Endodermal cell (in vitro differentiated cells): ENCODE measurements around the gene ZMAT2. TPM values are rescaled to one million over a fixed set of nuclear protein-coding genes. Genes with fewer than 3 reads are reported as not detected.
A peak's percentile ranks its signal among the peaks of the same experiment; 100 is the strongest.
"Not testable (repeated sequence)": the region's sequence is repeated elsewhere in the genome, so short reads cannot be mapped to it uniquely, and the experiment has no call there.

Experiments used
- DNase-seq: peaks from one replicate; pipeline ENCODE4 v3.0.0-alpha.2; 2017
- H3K27ac ChIP-seq: 2 replicates; pipeline ENCODE4 v1.5.1; 2013; ENCODE audit warnings: mild to moderate bottlenecking, low read depth, low read length, moderate library complexity
- H3K27me3 ChIP-seq: 2 replicates; pipeline ENCODE4 v1.6.1; 2013; ENCODE audit warnings: mild to moderate bottlenecking, low read length, moderate library complexity; ENCODE audit not compliant: insufficient read depth, control insufficient read depth, poor library complexity, severe bottlenecking
- H3K36me3 ChIP-seq: 2 replicates; pipeline ENCODE4 v1.7.0; 2013; ENCODE audit warnings: mild to moderate bottlenecking, low read length, moderate library complexity; ENCODE audit not compliant: control insufficient read depth, insufficient read depth
- H3K4me1 ChIP-seq: one replicate; pipeline ENCODE4 v1.7.0; 2013; ENCODE audit warnings: low read length; ENCODE audit not compliant: control insufficient read depth, insufficient read depth
- H3K4me3 ChIP-seq: 2 replicates; pipeline ENCODE4 v1.5.1; 2013; ENCODE audit warnings: mild to moderate bottlenecking, low read length, moderate library complexity
- H3K9ac ChIP-seq: 2 replicates; pipeline ENCODE4 v1.6.1; 2013; ENCODE audit warnings: mild to moderate bottlenecking, low read length, moderate library complexity; ENCODE audit not compliant: poor library complexity, severe bottlenecking; ENCODE audit errors: extremely low read depth
- H3K9me3 ChIP-seq: 2 replicates; pipeline ENCODE4 v1.6.1; 2013; ENCODE audit warnings: mild to moderate bottlenecking, low read length, moderate library complexity; ENCODE audit not compliant: control insufficient read depth
- H3K27ac Mint-ChIP-seq: 2 replicates; pipeline ENCODE4 v1.8.0; 2020; ENCODE audit warnings: mixed read lengths
- H3K27me3 Mint-ChIP-seq: 2 replicates; pipeline ENCODE4 v1.8.0; 2021; ENCODE audit warnings: mild to moderate bottlenecking, mixed read lengths; ENCODE audit not compliant: insufficient read depth
- H3K36me3 Mint-ChIP-seq: 2 replicates; pipeline ENCODE4 v1.8.0; 2020; ENCODE audit warnings: low read depth, mixed read lengths
- H3K4me1 Mint-ChIP-seq: 2 replicates; pipeline ENCODE4 v1.8.0; 2020; ENCODE audit warnings: mixed read lengths
- H3K4me3 Mint-ChIP-seq: 2 replicates; pipeline ENCODE4 v1.8.0; 2020; ENCODE audit warnings: mild to moderate bottlenecking, moderate library complexity, mixed read lengths
- H3K9me3 Mint-ChIP-seq: 2 replicates; pipeline ENCODE4 v1.8.0; 2020; ENCODE audit warnings: mild to moderate bottlenecking, mixed read lengths
- CTCF ChIP-seq: fragments of 200-600 bp; sonication (generic); conservative IDR thresholded peaks from 2 replicates; pipeline ENCODE4 v1.5.0; 2021; ENCODE audit warnings: antibody characterized with exemption, mild to moderate bottlenecking
- WGBS, 2 experiments: methylation state at CpG; one replicate each; pipeline versions ENCODE4 v1.1.5 to v1.1.7; 2013; ENCODE audit warnings: missing lambda C conversion rate in 2 of 2, mixed read lengths in 1 of 2; ENCODE audit not compliant: insufficient coverage in 1 of 2, insufficient read length in 1 of 2; 5-methylcytosine and 5-hydroxymethylcytosine counted together
- total RNA-seq, 2 donors: library from RNA; stranded (reverse); fragmentation: NEBNext Ultra II Directional in 1 of 2; extraction: Animal tissue kit (Norgen Biotek cat#: 25700) in 1 of 2; gene quantifications; 2 replicates in 1 of 2; 3 replicates in 1 of 2; pipeline ENCODE4 v1.2.1, GENCODE V29; 2021

The ZMAT2 gene
- total RNA-seq, 2 donors from 2014 or later: 62.6 to 73.1 TPM

GRCh38 chr5:140664030-140664358 is 36.3 kb upstream of the ZMAT2 start:
- Mint-ChIP-seq H3K36me3 (peaks cover 66% of the 10 kb centered on the region), H3K9me3 (no peaks in the 10 kb centered on the region), H3K4me3 (peak overlapping the region; percentile 99), H3K27me3 (no peaks in the 10 kb centered on the region), H3K27ac (peak overlapping the region; percentile 91), H3K4me1 (peaks cover 8% of the 10 kb centered on the region)
- H3K9ac ChIP-seq: peak overlapping the region; percentile 52
- no peaks in the 10 kb centered on the region for H3K4me1 ChIP-seq
- peak overlapping the region; percentile 87 for H3K4me3 ChIP-seq
- no peak for TF ChIP-seq CTCF
- H3K27ac ChIP-seq: peak overlapping the region; percentile 72
- H3K36me3 ChIP-seq: peaks cover 58% of the 10 kb centered on the region
- DNase-seq: no peak
- H3K9me3 ChIP-seq: no peaks in the 10 kb centered on the region
- no peaks in the 10 kb centered on the region for H3K27me3 ChIP-seq
- 74 to 76% methylated on average over 18 of the region's 18 CpGs for WGBS, 2 experiments

- Histone ChIP-seq H3K4me1 (no peaks in the 10 kb centered on the region), H3K9me3 (no peaks in the 10 kb centered on the region), H3K27me3 (no peaks in the 10 kb centered on the region), H3K36me3 (peaks cover 58% of the 10 kb centered on the region), H3K4me3 (peak within 1 kb of the TSS; percentile 87), H3K27ac (peak within 1 kb of the TSS; percentile 72), H3K9ac (peak within 1 kb of the TSS; percentile 52)
- peak; percentile 98 for DNase-seq
- H3K27ac Mint-ChIP-seq: peak within 1 kb of the TSS; percentile 91
- no peaks in the 10 kb centered on the region for H3K27me3 Mint-ChIP-seq
- H3K4me1 Mint-ChIP-seq: peaks cover 8% of the 10 kb centered on the region
- H3K9me3 Mint-ChIP-seq: no peaks in the 10 kb centered on the region
- WGBS, 2 experiments: 1% methylated on average over 37 to 54 of the region's 54 CpGs
- no peak for TF ChIP-seq CTCF
- peak within 1 kb of the TSS; percentile 99 for H3K4me3 Mint-ChIP-seq
- peaks cover 66% of the 10 kb centered on the region for H3K36me3 Mint-ChIP-seq
Measured at GRCh38 chr5:140664359-140665119, 35.7 kb upstream of the ZMAT2 start, which contains the start of gene WDR55. Gene WDR55, plus strand, starts transcription at chr5:140664904. Its CDS starts 9 bp downstream, at chr5:140664913.

DNA sequence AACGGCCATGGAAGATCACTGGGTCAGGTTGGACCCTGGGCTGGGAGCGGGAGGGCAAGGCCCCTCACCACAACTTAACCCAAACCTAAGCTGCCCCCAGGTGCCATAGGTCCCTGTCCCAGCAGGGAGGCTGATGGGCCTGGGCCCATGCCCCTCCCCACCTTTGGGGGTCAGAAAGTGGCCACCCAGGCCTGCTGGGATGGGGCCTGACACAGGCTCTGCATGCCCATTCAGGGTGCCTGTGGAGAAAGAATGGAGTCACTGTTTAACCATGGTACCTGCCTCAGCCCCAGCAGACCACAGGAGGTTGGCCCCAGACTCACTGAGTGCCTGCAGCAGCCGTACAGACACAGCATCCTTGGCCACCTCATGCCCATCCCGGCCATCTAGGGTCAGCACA is 29.2 kb upstream of the ZMAT2 start:
- not testable (repeated sequence) for H3K27me3 ChIP-seq, H3K27me3 Mint-ChIP-seq, H3K27ac Mint-ChIP-seq, DNase-seq, H3K4me3 Mint-ChIP-seq, H3K27ac ChIP-seq, H3K4me3 ChIP-seq, H3K4me1 ChIP-seq, H3K9ac ChIP-seq, H3K9me3 ChIP-seq, H3K9me3 Mint-ChIP-seq
- WGBS, 2 experiments: 100% methylated on average over 2 of the region's 4 CpGs; no CpG with 5 or more reads in 1 of the 2 experiments
- peaks cover 10% of the 10 kb centered on the region for H3K4me1 Mint-ChIP-seq
- peaks cover 68% of the 10 kb centered on the region for H3K36me3 Mint-ChIP-seq
- H3K36me3 ChIP-seq: peaks cover 50% of the 10 kb centered on the region
